Uterus (tissue), 4 donors: Measurements from ENCODE around the gene CBX1. TPM values are rescaled to one million over a fixed set of nuclear protein-coding genes. Genes with fewer than 3 reads are reported as not detected.

Source experiments
- DNase-seq, 2 donors: peaks; one replicate each; pipeline ENCODE4 v3.0.0-alpha.2; 2019 to 2020
- H3K27ac ChIP-seq, 2 donors: fragments of 200-600 bp; sonication (generic); 1 replicate in 1 of 2; 2 replicates in 1 of 2; pipeline ENCODE4 v1.5.1; 2016 to 2018
- H3K27me3 ChIP-seq, 2 donors: fragments of 200-600 bp; sonication (generic); one replicate each; pipeline ENCODE4 v1.5.1; 2018 to 2019; ENCODE audit warnings: control low read depth in 1 of 2
- H3K36me3 ChIP-seq, 2 donors: fragments of 200-600 bp; sonication (generic); one replicate each; pipeline ENCODE4 v1.5.1; 2019; ENCODE audit warnings: control low read depth in 1 of 2
- H3K4me1 ChIP-seq, 2 donors: fragments of 200-600 bp; sonication (generic); one replicate each; pipeline ENCODE4 v1.5.1; 2018 to 2019; ENCODE audit warnings: control low read depth in 1 of 2
- H3K4me3 ChIP-seq, 2 donors: fragments of 200-600 bp; sonication (generic); 1 replicate in 1 of 2; 2 replicates in 1 of 2; pipeline ENCODE4 v1.5.1; 2018 to 2019; ENCODE audit warnings: mild to moderate bottlenecking in 1 of 2
- H3K9me3 ChIP-seq, 2 donors: fragments of 200-600 bp; sonication (generic); one replicate each; pipeline ENCODE4 v1.5.1; 2019; ENCODE audit warnings: control low read depth in 1 of 2
- CTCF ChIP-seq, 4 experiments: fragments of 200-600 bp in 2 of 4; fragments of 450-650 bp in 2 of 4; sonication (generic) in 2 of 4; IDR thresholded peaks; one replicate each; pipeline ENCODE4 v1.5.1; 2016 to 2019; ENCODE audit warnings: antibody characterized with exemption in 4 of 4, mild to moderate bottlenecking in 2 of 4, moderate library complexity in 1 of 4
- POLR2A ChIP-seq, 2 donors: fragments of 450-650 bp; IDR thresholded peaks; one replicate each; pipeline ENCODE4 v1.6.1; 2016; ENCODE audit warnings: antibody characterized with exemption in 2 of 2, mild to moderate bottlenecking in 1 of 2, moderate library complexity in 1 of 2
- intact Hi-C: fragments of 100-400 bp; cut with DNase I; formaldehyde crosslinking; loops from one replicate; pipeline ENCODE4 v1.15.1; 2023; ENCODE audit warnings: low total_unique reads
- total RNA-seq, 4 donors: library from RNA; depleted of rRNA in 3 of 4; stranded (reverse); fragments of >200 nt in 3 of 4; gene quantifications; one replicate each; pipeline versions ENCODE4 v1.1.0 to v1.2.4, GENCODE V29; 2014 to 2023
- donor health status: DM: yes; HTN: yes; CAD: no.

CBX1 gene
- total RNA-seq, 4 donors from 2014 or later: 47.1 to 132 (median 81.3) TPM

DNA sequence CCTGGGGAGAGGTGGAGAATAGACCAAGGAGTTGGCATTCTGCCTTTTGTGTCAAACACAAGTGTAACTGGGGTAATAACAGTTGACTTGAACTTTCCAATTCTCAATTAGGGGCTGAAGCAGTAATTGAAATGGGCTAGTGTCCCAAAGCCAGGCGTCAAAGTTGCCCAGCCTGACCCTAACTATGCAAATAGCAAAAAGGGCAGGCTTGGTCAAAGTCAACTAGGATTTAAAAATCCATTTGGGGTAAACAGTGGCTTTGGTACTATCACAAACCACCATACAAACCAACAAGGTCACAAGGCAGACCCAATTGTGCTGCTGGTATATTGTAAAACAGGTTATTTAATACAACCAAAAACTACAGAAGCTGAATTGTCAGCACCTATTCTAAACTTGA is 35.1 kb downstream of the CBX1 start:
- Histone ChIP-seq H3K27me3 (no peaks in the 10 kb centered on the region), H3K36me3 (no peaks in the 10 kb centered on the region), H3K9me3 (no peaks in the 10 kb centered on the region), H3K4me1 (peaks cover 0 to 1% of the 10 kb centered on the region in 2 donors), H3K27ac (peak overlapping the region in 1 of 2 donors; percentile 22), H3K4me3 (no peak overlapping the region)
- intact Hi-C loops: no loop called here
- DNase-seq: no peak
- TF ChIP-seq POLR2A (IDR thresholded peaks at IDR 0.05): no peak
- TF ChIP-seq CTCF (IDR thresholded peaks at IDR 0.05): no peak

DNA sequence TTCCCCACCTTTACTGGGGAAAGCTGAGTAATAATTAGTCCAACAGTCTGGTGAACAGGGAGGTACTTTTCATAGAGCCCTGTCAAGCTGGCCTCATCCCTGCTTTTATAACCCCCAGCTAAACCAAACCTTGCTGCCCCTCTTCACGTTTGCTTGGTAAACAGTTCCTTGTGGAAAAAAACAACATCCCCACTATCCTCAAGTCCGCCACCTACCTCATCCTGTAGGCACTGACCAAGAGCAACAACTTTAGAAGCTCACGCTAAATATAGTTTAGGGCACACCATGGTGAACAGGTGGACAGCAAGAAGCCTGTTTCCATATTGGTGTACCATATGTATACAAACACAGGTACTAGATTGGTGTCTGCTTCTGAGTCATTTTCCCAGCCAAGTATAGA is 36.6 kb downstream of the CBX1 start:
- peak overlapping the region in 1 of 2 donors; percentile 7 for H3K27ac ChIP-seq
- no peak for DNase-seq
- peaks cover 0 to 9% of the 10 kb centered on the region in 2 donors for H3K4me1 ChIP-seq

GRCh38 chr17:48062273-48062672 is 39.0 kb downstream of the CBX1 start:
- Histone ChIP-seq H3K4me1 (peaks cover 0 to 9% of the 10 kb centered on the region in 2 donors), H3K27ac (peak overlapping the region; percentile 39 to 53), H3K27me3 (no peaks in the 10 kb centered on the region), H3K9me3 (no peaks in the 10 kb centered on the region), H3K4me3 (no peak overlapping the region), H3K36me3 (no peaks in the 10 kb centered on the region)
- TF ChIP-seq CTCF (IDR thresholded peaks at IDR 0.05): no peak
- TF ChIP-seq POLR2A (IDR thresholded peaks at IDR 0.05): no peak
- no peak for DNase-seq
- intact Hi-C loops: no loop called here

More for the DNA sequence above, 36.6 kb downstream of the CBX1 start:
- intact Hi-C loops: no loop called here
- TF ChIP-seq CTCF (IDR thresholded peaks at IDR 0.05): no peak
- no peak for TF ChIP-seq POLR2A (IDR thresholded peaks at IDR 0.05)
- H3K4me3 ChIP-seq: no peak overlapping the region
- no peaks in the 10 kb centered on the region for H3K36me3 ChIP-seq
- H3K9me3 ChIP-seq: no peaks in the 10 kb centered on the region
- H3K27me3 ChIP-seq: no peaks in the 10 kb centered on the region

DNA sequence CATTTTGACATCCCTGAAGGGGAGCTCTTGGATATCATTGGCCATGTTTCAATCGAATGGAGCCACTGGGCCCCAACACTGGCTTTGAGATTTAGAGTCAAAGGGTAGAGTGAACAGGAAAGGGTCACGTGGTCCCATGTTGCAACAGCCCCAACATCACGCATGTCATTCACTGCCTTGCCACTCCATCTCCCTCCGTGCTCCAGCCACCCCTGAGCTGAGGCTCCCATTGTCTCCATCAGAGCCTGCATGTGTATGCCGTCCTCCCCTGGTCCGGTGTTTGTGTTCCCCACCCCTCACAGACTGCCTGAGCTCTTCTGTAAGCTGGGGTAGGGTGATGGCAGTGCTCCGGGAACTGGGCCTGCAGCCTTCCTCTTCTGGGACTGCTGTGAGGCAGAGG is 41.0 kb downstream of the CBX1 start:
- Histone ChIP-seq H3K27me3 (no peaks in the 10 kb centered on the region), H3K36me3 (no peaks in the 10 kb centered on the region), H3K27ac (peak overlapping the region; percentile 5 to 41), H3K4me3 (no peak overlapping the region), H3K4me1 (peaks cover 5 to 9% of the 10 kb centered on the region in 2 donors), H3K9me3 (no peaks in the 10 kb centered on the region)
- intact Hi-C loops: no loop called here
- TF ChIP-seq CTCF (IDR thresholded peaks at IDR 0.05) (no peak), POLR2A (IDR thresholded peaks at IDR 0.05) (no peak)
- DNase-seq: no peak

DNA sequence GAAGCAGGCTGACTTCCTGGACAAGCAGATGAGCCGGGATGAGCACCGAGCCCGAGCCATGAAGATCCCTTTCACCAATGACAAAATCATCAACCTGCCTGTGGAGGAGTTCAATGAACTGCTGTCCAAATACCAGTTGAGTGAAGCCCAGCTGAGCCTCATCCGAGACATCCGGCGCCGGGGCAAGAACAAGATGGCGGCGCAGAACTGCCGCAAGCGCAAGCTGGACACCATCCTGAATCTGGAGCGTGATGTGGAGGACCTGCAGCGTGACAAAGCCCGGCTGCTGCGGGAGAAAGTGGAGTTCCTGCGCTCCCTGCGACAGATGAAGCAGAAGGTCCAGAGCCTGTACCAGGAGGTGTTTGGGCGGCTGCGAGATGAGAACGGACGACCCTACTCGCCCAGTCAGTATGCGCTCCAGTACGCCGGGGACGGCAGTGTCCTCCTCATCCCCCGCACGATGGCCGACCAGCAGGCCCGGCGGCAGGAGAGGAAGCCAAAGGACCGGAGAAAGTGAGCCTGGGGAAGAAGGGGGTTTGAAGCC is 42.1 kb downstream of the CBX1 start:
- H3K36me3 ChIP-seq: no peaks in the 10 kb centered on the region
- no peak for DNase-seq

More for the DNA sequence above, 42.1 kb downstream of the CBX1 start:
- TF ChIP-seq POLR2A (IDR thresholded peaks at IDR 0.05) (no peak), CTCF (IDR thresholded peaks at IDR 0.05) (no peak)
- intact Hi-C loops: no loop called here
- peak overlapping the region; percentile 19 to 56 for H3K27ac ChIP-seq
- peaks cover 9 to 15% of the 10 kb centered on the region in 2 donors for H3K4me1 ChIP-seq
- no peaks in the 10 kb centered on the region for H3K9me3 ChIP-seq
- H3K27me3 ChIP-seq: no peaks in the 10 kb centered on the region
- H3K4me3 ChIP-seq: no peak overlapping the region
